ENCODE measurements around the gene RGMA.

Gene RGMA

DNA sequence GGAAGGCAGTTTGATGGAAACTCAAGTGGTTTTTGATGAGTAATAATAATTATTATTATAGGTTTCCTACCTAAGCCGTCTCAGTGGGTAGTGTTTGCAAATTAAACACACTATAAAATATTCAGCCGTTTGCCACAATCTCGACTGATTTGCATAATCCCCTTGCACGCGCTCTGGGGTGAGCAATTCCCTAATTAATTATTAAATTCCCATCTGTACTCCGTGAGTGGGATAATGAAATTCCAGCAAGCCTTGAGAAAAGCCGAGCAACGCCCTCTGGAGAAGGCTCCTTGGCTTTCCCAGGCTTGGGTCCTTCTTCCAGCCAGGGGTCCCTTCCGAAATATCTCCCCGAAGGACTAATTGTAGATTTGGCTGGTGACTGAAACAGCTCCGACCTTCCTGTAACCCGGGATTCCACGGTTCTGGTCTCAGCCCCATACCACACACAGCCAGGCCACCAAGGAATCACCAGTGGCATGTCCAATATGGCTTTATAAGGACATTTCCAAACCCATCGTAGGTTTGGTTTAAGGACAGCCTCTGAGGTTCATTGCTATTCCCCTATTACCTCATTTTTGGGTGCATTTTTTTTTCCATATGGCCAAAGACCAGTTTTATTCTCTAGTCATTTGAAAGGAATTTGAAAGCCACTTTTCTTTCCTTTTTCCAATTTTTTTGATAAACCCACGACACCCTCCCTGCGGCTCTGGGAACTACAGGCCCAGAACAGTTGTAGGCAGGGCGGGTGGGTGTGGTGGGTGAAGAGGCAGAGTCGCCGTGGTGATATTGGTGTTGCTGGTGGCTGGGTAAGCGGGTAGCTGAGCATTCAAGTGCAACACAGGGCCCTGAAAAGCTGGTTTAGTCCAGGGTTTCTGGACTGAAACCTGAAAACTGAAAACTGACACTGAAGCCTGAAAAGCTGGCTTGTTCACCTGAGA, 33.2 kb upstream of the RGMA start:
- in situ Hi-C loops (cut with HindIII; ENCODE audit: low pct_ligation_motif_present, low sequenced_read_pairs) = no loop called here
- no peak for DNase-seq
- Histone ChIP-seq H3K27ac (no peak overlapping the region), H3K36me3 (replicated peaks) (no peaks in the 10 kb centered on the region), H3K4me3 (ENCODE audit: low read depth, low read length) (no peak overlapping the region), H3K27me3 (replicated peaks) (no peaks in the 10 kb centered on the region)
- TF ChIP-seq, protein P1, sequence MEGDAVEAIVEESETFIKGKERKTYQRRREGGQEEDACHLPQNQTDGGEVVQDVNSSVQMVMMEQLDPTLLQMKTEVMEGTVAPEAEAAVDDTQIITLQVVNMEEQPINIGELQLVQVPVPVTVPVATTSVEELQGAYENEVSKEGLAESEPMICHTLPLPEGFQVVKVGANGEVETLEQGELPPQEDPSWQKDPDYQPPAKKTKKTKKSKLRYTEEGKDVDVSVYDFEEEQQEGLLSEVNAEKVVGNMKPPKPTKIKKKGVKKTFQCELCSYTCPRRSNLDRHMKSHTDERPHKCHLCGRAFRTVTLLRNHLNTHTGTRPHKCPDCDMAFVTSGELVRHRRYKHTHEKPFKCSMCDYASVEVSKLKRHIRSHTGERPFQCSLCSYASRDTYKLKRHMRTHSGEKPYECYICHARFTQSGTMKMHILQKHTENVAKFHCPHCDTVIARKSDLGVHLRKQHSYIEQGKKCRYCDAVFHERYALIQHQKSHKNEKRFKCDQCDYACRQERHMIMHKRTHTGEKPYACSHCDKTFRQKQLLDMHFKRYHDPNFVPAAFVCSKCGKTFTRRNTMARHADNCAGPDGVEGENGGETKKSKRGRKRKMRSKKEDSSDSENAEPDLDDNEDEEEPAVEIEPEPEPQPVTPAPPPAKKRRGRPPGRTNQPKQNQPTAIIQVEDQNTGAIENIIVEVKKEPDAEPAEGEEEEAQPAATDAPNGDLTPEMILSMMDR (IDR thresholded peaks at IDR 0.05; ENCODE audit: low read depth, low read length, missing control alignments) = no peak

DNA sequence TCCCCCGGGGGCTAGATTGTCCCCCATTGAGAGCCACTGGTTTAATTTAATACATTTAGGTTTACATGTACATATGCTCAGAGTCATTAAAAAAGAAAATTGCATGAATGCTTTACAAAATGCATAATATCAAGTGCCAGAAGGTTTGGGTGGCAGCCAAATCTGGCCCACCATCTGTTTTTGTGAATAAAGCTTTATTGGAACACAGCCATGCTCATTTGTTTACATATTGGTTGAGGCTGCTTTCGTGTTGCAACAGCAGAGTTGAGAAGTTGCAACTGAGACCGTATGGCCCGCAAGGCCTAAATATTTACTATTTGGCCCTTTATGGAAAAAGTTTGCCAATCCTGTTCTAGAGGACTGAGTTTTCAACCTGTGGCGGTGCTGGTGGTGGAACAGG, 32.1 kb upstream of the RGMA start:
- Histone ChIP-seq H3K27ac (no peak overlapping the region), H3K4me3 (ENCODE audit: low read depth, low read length) (no peak overlapping the region), H3K27me3 (replicated peaks) (no peaks in the 10 kb centered on the region), H3K36me3 (replicated peaks) (no peaks in the 10 kb centered on the region)
- in situ Hi-C loops (cut with HindIII; ENCODE audit: low pct_ligation_motif_present, low sequenced_read_pairs) = no loop called here
- DNase-seq = no peak
- TF ChIP-seq, protein P1 (IDR thresholded peaks at IDR 0.05; ENCODE audit: low read depth, low read length, missing control alignments) = no peak

DNA sequence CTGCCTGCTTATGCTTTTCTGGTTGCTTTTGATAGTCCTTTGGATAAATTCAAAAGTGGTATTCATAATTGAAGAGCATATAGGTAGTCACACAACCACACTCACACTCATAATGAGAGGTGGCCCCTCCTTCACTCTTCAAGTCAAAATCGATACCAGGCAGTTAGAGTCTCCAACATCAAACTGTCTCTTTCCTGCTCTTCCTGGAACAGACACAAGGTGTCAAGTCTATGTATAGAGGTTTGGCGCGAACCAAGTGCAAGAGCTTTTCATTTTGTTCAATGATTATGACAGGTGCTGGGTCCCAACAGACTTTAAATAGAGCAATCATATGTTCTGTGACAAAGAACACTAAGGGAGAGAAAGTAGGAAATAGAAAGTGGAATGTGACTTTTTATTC, 29.9 kb upstream of the RGMA start:
- no peaks in the 10 kb centered on the region for H3K27me3 ChIP-seq (replicated peaks)
- TF ChIP-seq, protein P1 (IDR thresholded peaks at IDR 0.05; ENCODE audit: low read depth, low read length, missing control alignments) = no peak
- in situ Hi-C loops (cut with HindIII; ENCODE audit: low pct_ligation_motif_present, low sequenced_read_pairs) = no loop called here
- no peak overlapping the region for H3K4me3 ChIP-seq (ENCODE audit: low read depth, low read length)
- DNase-seq = no peak
- no peak overlapping the region for H3K27ac ChIP-seq
- H3K36me3 ChIP-seq (replicated peaks) = no peaks in the 10 kb centered on the region

DNA sequence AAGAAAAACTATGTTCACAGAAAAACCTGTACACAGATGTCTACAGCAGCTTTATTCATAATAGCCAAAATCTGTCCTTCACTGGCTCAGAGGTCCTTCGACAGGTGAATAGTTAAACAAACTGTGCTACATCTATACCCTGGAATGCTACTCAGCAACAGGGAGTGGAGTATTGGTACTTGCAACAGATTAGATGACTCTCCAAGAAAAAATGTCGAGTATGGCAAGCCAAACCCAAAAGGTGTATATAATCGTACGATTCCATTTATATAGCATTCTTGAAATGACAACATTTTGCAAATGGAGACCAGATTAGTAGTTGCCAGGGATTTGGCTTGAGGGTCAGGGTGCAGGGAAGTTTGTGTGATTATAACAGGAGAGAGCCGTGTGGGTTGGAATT, 22.4 kb upstream of the RGMA start:
- in situ Hi-C loops (cut with HindIII; ENCODE audit: low pct_ligation_motif_present, low sequenced_read_pairs) = no loop called here
- H3K27me3 ChIP-seq (replicated peaks) = peaks cover 4% of the 10 kb centered on the region
- DNase-seq = no peak
- TF ChIP-seq, protein P1 (IDR thresholded peaks at IDR 0.05; ENCODE audit: low read depth, low read length, missing control alignments) = no peak
- H3K36me3 ChIP-seq (replicated peaks) = no peaks in the 10 kb centered on the region
- no peak overlapping the region for H3K27ac ChIP-seq
- H3K4me3 ChIP-seq (ENCODE audit: low read depth, low read length) = no peak overlapping the region

DNA sequence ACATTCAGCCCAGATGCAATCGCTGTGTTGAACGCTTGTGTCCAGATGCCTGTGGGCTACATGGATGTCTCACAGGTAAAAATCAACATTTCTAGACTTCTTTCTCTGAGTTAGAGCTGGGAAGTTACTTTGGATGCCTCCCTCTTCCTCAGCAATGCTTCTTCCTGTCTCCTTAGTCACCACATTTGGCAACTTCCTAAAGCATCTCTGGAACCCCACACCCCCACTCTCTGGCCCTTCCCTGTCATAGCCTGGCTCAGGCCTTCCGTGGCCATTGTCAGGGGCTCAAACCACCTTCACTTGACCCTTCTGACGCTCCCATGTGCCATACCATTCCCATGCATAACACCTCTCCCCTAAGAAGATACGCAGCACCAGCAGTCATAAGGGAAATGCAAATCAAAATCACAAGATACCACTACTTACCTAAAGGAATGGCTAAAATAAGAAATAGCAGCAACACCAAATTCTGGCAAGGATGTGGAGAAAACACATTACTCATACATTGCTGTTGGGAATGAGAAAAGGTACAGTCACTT, 21.6 kb upstream of the RGMA start:
- Histone ChIP-seq H3K36me3 (replicated peaks) (no peaks in the 10 kb centered on the region), H3K4me3 (ENCODE audit: low read depth, low read length) (no peak overlapping the region), H3K27me3 (replicated peaks) (peaks cover 4% of the 10 kb centered on the region), H3K27ac (no peak overlapping the region)
- DNase-seq = no peak
- TF ChIP-seq, protein P1 (IDR thresholded peaks at IDR 0.05; ENCODE audit: low read depth, low read length, missing control alignments) = no peak
- in situ Hi-C loops (cut with HindIII; ENCODE audit: low pct_ligation_motif_present, low sequenced_read_pairs) = no loop called here
